ENCODE results near the gene CSF2.
"Not testable (repeated sequence)": the region's sequence is repeated elsewhere in the genome, so short reads cannot be mapped to it uniquely, and the experiment has no call there.

The CSF2 gene

DNA sequence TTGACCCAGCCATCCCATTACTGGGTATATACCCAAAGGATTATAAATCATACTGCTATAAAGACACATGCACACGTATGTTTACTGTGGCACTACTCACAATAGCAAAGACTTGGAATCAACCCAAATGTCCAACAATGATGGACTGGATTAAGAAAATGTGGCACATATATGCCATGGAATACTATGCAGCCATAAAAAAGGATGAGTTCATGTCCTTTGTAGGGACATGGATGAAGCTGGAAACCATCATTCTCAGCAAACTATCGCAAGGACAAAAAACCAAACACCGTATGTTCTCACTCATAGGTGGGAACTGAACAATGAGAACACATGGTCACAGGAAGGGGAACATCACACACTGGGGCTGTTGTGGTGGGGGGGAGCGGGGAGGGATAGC lies 35.4 kb downstream of the CSF2 start:
- not testable (repeated sequence) for DNase-seq (ENCODE audit: low spot score)

DNA sequence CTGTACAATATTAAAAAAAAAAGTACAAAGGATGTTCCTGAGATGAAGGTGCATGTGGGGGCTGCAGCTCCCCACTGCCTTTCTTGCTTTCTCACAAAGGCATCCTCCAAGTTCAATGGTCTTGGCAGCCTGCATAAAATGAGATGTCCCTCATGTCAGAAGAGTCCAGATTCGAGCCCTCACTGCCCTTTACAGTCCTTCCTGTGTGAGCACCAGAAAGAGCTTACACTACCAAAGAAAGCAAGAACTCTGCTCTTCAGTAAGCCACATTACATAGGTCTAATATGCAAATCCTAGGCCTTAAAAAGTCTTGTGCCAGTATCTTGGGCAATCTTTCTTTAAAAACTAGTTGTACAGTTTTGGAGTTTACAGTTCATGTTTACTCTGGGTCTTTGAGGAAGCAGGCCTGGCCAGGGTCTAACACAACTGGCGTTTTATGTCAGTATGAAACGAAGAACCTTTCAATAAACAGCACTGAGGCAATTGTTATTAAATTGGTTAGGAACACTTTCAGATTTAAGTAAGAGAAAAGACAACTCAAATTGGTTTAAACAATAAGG lies 36.0 kb downstream of the CSF2 start:
- no peak for DNase-seq (ENCODE audit: low spot score)

DNA sequence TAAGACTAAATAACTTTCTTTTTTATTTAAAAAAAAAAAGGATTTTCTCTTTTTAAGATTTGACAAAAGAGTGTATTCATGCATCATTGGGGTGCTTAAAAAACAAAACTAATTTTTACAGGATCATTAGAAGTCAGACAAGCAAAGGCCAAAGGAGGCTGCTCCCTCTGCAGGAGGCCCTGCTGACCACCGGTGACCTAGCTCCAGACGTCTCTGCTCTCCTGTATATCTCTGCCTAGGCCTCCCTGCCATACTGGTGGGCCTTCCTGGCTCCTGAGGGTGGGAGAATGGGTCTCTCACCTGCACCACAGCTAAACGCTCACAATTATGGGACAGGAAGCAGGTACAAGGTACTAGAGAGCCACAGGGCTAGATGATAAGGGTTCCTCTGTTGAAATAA lies 36.6 kb downstream of the CSF2 start:
- DNase-seq (ENCODE audit: low spot score), result no peak

DNA sequence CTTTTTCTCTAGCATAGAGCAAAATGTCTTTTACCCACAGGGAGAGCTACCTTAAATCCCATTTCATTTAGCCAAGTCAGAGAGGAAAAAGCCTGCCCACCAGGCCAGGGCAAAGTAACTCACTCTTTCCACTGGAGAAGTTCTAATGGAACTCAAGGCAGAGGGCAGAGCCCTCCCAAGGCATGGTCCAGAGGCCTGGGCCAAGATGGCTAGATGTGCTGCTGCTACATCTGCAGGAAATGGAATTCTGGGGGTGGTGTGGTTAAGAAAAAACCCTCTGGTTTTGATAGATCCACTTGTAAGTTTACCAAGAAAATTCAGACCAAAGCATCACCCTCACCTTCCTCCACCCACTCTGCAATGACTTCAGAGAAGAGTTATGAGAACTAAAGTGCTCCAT lies 37.3 kb downstream of the CSF2 start:
- DNase-seq (ENCODE audit: low spot score), result no peak

DNA sequence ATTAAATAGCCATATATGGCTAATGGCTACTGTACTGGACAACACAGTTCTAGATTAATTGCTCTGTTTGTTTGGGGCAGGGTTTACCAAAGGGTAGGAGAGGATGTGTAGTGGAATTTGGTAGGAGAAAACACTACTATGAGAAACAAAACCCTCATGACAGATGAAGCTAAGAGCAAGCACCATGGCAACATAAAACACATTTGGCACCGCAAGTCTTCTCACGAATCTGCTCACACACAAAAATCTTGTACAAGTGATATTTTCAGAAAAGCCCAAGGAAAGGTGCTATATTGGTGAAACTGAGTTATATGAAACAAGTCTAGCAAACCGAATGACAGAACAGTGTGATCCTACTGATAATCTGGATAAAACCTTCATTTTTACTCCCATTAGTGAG lies 38.5 kb downstream of the CSF2 start:
- DNase-seq (ENCODE audit: low spot score), result no peak

DNA sequence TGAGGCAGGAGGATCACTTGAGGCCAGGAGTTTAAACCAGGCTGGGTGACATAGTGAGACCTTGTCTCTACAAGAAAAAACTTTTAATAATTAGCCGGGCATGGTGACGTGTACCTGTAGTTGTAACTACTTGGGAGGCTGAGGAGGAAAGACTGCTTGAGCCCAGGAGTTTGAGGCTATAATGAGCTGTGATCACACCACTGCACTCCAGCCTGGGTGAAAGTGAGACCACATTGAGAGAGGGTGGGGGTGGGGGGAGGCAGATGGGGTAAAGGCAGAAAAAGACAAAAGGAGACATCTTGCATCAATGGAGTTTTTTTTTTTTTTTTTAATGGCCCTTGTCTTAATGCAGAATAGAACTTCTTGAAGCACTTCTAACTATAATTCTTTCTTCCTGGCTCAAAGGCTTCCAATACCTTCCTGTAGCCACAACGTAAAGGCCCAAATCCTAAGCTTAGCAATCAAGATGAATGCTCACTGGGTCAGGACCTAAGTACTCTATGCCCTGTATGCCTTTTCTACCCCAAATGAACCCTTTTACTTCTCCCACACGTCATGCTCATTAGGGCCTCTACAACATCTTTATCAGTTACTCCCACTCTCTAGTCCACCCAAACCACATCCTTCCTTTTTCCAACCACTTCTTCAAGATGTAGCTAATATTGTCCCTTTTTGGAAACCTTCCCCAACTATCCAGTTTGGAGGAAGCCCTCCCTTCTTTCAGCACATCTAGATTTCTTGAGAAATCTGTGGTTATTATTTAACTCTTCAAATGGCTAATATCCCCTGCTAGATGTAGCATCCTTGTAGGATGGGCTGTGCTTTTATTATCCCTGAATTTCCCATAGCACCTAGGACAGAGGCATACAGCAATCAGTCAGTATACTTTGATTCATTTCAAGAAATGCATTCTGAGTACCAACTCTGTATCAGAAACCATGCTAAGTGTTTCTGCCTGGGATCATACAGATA lies 40.8 kb downstream of the CSF2 start:
- no peak for DNase-seq (ENCODE audit: low spot score)

DNA sequence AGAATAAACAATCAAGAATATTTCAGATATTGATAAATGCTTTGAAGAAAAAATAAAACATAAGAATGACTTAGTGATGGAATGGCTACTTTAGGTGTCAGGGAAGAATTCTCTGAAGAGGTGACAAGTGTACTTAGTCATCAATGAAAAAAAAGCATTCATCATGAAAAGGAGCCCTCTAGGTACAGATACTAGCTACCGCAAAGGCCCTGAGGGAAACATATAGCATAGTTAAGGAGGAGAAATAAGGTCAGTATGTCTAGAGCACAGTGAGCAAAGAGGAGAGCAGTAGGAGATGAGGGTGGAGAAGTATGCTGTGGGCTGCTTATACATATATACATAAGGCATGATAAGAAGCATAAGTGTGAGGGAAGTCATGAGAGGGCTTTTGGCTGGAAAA lies 41.8 kb downstream of the CSF2 start:
- DNase-seq (ENCODE audit: low spot score), result no peak

DNA sequence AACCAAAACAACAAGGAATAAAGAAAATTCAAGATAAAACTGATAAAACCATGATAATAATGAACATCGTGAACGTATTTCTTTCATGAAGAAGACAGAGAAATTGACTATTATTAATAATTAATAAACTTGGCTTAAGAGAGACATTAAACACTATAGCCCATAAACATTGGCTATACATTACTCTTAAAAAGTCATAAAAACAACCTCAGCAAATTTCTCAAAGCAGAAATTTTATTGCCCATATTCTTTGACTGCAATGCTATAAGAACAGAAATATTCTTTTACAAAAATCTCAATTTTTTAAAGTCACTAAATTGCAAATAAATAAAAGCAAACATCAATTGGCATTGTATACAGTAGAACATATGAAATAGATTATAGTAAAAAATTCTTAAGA lies 42.5 kb downstream of the CSF2 start:
- DNase-seq (ENCODE audit: low spot score), result no peak

DNA sequence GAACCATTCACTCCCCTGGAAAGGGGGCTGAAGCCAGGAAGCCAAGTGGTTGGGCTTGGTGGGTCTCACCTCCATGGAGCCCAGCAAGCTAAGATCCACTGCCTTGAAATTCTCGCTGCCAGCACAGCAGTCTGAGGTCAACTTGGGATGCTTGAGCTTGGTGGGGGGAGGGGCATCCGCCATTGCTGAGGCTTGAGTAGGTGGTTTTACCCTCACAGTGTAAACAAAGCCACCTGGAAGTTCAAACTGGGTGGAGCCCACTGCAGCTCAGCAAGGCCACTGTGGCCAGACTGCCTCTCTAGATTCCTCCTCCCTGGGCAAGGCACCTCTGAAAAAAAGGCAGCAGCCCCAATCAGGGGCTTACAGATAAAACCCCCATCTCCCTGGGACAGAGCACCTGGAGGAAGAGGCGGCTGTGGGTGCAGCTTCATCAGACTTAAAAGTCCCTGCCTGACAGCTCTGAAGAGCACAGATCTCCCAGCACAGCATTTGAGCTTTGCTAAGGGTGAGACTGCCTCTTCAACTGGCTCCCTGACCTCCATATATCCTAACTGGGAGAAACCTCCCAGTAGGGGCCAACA lies 43.4 kb downstream of the CSF2 start:
- not testable (repeated sequence) for DNase-seq (ENCODE audit: low spot score)

DNA sequence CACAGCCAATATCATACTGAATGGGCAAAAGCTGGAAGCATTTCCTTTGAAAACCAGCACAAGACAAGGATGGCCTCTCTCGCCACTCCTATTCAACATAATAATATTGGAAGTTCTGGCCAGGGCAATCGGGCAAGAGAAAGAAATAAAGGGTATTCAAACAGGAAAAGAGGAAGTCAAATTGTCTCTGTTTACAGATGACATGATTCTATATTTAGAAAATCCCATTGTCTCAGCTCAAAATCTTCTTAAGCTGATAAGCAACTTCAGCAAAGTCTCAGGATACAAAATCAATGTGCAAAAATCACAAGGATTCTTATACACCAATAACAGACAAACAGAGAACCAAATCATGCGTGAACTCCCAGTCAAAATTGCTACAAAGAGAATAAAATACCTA lies 47.1 kb downstream of the CSF2 start:
- DNase-seq (ENCODE audit: low spot score), result not testable (repeated sequence)

DNA sequence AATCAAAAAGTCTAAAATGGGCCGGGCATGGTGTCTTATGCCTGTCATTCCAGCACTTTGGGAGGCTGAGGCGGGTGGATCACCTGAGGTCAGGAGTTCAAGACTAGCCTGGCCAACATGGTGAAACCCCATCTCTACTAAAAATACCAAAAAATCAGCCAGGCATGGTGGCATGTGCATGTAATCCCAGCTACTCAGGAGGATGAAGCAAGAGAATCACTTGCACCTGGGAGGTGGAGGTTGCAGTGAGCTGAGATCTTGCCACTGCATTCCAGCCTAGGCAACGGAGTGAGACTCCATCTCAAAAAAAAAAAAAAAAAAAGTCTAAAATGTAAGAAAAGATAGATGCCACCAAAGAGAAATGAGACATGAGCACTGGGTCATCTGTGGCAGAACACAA lies 49.4 kb downstream of the CSF2 start:
- not testable (repeated sequence) for DNase-seq (ENCODE audit: low spot score)

DNA sequence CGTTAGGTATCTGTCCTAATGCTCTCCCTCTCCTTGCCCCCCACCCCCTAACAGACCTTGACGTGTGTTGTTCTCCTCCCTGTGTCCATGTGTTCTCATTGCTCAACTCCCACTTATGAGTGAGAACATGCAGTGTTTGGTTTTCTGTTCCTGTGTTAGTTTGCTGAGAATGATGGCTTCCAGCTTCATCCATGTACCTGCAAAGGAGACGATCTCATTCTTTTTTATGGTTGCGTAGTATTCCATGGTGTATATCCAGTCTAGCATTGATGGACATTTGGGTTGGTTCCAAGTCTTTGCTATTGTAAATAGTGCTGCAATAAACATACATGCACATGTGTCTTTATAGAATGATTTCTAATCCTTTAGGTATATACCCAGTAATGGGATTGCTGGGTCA lies 50.0 kb downstream of the CSF2 start:
- not testable (repeated sequence) for DNase-seq (ENCODE audit: low spot score)
